ENCODE results near the gene PAQR9. TPM values are rescaled to one million over a fixed set of nuclear protein-coding genes. Genes with fewer than 3 reads are reported as not detected.
A peak's percentile ranks its signal among the peaks of the same experiment; 100 is the strongest.

The PAQR9 gene
- total and polyA plus RNA-seq, 2 of the 13 experiments (the other 11 are each of a cell fraction or from before 2014, with no cell fraction given) = 3.7 to 10.3 TPM

- TF ChIP-seq, protein P1, sequence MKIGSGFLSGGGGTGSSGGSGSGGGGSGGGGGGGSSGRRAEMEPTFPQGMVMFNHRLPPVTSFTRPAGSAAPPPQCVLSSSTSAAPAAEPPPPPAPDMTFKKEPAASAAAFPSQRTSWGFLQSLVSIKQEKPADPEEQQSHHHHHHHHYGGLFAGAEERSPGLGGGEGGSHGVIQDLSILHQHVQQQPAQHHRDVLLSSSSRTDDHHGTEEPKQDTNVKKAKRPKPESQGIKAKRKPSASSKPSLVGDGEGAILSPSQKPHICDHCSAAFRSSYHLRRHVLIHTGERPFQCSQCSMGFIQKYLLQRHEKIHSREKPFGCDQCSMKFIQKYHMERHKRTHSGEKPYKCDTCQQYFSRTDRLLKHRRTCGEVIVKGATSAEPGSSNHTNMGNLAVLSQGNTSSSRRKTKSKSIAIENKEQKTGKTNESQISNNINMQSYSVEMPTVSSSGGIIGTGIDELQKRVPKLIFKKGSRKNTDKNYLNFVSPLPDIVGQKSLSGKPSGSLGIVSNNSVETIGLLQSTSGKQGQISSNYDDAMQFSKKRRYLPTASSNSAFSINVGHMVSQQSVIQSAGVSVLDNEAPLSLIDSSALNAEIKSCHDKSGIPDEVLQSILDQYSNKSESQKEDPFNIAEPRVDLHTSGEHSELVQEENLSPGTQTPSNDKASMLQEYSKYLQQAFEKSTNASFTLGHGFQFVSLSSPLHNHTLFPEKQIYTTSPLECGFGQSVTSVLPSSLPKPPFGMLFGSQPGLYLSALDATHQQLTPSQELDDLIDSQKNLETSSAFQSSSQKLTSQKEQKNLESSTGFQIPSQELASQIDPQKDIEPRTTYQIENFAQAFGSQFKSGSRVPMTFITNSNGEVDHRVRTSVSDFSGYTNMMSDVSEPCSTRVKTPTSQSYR (CRISPR knock-in tag; IDR thresholded peaks at IDR 0.05; ENCODE audit: borderline replicate concordance) = no peak
- peak; percentile 92; the same call in 1 of the 2 replicates for TF ChIP-seq ZNF598 (CRISPR knock-in tag; IDR thresholded peaks at IDR 0.05; ENCODE audit: borderline replicate concordance)
- TF ChIP-seq XBP1 (CRISPR knock-in tag; IDR thresholded peaks at IDR 0.05) = no peak
- TF ChIP-seq GTF3A (CRISPR knock-in tag; conservative IDR thresholded peaks at IDR 0.05) = no peak
- TF ChIP-seq TBP (CRISPR knock-in tag; IDR thresholded peaks at IDR 0.05) = no peak
- TF ChIP-seq ZNF276 (CRISPR knock-in tag; IDR thresholded peaks at IDR 0.05; ENCODE audit: low read depth) = no peak
- TF ChIP-seq MEF2D (CRISPR knock-in tag; IDR thresholded peaks at IDR 0.05) = 0 out of 2 replicates have a peak, but pooled peaks have one; percentile 18
- no peak for TF ChIP-seq ZNF460 (CRISPR knock-in tag; IDR thresholded peaks at IDR 0.05; ENCODE audit: borderline replicate concordance)
- TF ChIP-seq TARDBP (CRISPR knock-in tag; IDR thresholded peaks at IDR 0.05) = no peak
- TF ChIP-seq MTF2 (CRISPR knock-in tag; IDR thresholded peaks at IDR 0.05; ENCODE audit: borderline replicate concordance) = no peak
- peak; percentile 14; the same call in 1 of the 2 replicates for TF ChIP-seq IRF2 (CRISPR knock-in tag; IDR thresholded peaks at IDR 0.05)
- TF ChIP-seq ATF7-NPFF (CRISPR knock-in tag; IDR thresholded peaks at IDR 0.05; ENCODE audit: low read depth) = peak; percentile 79; the same call in 1 of the 2 replicates
- TF ChIP-seq, protein P2, sequence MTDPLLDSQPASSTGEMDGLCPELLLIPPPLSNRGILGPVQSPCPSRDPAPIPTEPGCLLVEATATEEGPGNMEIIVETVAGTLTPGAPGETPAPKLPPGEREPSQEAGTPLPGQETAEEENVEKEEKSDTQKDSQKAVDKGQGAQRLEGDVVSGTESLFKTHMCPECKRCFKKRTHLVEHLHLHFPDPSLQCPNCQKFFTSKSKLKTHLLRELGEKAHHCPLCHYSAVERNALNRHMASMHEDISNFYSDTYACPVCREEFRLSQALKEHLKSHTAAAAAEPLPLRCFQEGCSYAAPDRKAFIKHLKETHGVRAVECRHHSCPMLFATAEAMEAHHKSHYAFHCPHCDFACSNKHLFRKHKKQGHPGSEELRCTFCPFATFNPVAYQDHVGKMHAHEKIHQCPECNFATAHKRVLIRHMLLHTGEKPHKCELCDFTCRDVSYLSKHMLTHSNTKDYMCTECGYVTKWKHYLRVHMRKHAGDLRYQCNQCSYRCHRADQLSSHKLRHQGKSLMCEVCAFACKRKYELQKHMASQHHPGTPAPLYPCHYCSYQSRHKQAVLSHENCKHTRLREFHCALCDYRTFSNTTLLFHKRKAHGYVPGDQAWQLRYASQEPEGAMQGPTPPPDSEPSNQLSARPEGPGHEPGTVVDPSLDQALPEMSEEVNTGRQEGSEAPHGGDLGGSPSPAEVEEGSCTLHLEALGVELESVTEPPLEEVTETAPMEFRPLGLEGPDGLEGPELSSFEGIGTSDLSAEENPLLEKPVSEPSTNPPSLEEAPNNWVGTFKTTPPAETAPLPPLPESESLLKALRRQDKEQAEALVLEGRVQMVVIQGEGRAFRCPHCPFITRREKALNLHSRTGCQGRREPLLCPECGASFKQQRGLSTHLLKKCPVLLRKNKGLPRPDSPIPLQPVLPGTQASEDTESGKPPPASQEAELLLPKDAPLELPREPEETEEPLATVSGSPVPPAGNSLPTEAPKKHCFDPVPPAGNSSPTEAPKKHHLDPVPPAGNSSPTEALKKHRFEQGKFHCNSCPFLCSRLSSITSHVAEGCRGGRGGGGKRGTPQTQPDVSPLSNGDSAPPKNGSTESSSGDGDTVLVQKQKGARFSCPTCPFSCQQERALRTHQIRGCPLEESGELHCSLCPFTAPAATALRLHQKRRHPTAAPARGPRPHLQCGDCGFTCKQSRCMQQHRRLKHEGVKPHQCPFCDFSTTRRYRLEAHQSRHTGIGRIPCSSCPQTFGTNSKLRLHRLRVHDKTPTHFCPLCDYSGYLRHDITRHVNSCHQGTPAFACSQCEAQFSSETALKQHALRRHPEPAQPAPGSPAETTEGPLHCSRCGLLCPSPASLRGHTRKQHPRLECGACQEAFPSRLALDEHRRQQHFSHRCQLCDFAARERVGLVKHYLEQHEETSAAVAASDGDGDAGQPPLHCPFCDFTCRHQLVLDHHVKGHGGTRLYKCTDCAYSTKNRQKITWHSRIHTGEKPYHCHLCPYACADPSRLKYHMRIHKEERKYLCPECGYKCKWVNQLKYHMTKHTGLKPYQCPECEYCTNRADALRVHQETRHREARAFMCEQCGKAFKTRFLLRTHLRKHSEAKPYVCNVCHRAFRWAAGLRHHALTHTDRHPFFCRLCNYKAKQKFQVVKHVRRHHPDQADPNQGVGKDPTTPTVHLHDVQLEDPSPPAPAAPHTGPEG (CRISPR knock-in tag; IDR thresholded peaks at IDR 0.05) = 0 out of 2 replicates have a peak, but pooled peaks have one; percentile 35
- no peak for TF ChIP-seq ZNF550 (CRISPR knock-in tag; IDR thresholded peaks at IDR 0.05; ENCODE audit: borderline replicate concordance)
Measured at GRCh38 chr3:142962520-142963233, 797 bp downstream of the PAQR9 start (continued).
